Neural cell (in vitro differentiated cells): Measurements from ENCODE around the gene SPACA5. TPM values are rescaled to one million over a fixed set of nuclear protein-coding genes. Genes with fewer than 3 reads are reported as not detected.

Experiments used
- H2AFZ ChIP-seq: fragments of 200-600, 300-800 bp; sonication (generic), shearing (Covaris generic); 2 replicates; pipeline ENCODE4 v1.6.0; 2014; ENCODE audit warnings: low read depth, mild to moderate bottlenecking, antibody characterized with exemption, low read length, moderate library complexity
- H3F3A ChIP-seq: fragments of 200-600 bp; shearing (Covaris generic); 2 replicates; pipeline ENCODE4 v1.6.1; 2016; ENCODE audit warnings: mild to moderate bottlenecking, moderate library complexity, mixed read lengths, antibody characterized with exemption, low read length; ENCODE audit not compliant: insufficient read depth, poor library complexity, severe bottlenecking
- H3K27ac ChIP-seq: fragments of 200-600, 300-800 bp; sonication (generic), shearing (Covaris generic); 2 replicates; pipeline ENCODE4 v1.5.1; 2014; ENCODE audit warnings: mild to moderate bottlenecking, low read length, moderate library complexity
- H3K27me3 ChIP-seq: fragments of 300-800, 200-600 bp; sonication (generic), shearing (Covaris generic); 2 replicates; pipeline ENCODE4 v1.6.0; 2014; ENCODE audit warnings: mild to moderate bottlenecking, low read depth, low read length, moderate library complexity; ENCODE audit not compliant: insufficient read depth
- H3K36me3 ChIP-seq: fragments of 300-800, 200-600 bp; sonication (generic), shearing (Covaris generic); 2 replicates; pipeline ENCODE4 v1.5.1; 2014; ENCODE audit warnings: mild to moderate bottlenecking, antibody characterized with exemption, low read length, moderate library complexity; ENCODE audit not compliant: insufficient read depth
- H3K4me2 ChIP-seq: fragments of 300-800, 200-600 bp; sonication (generic), shearing (Covaris generic); 2 replicates; pipeline ENCODE4 v1.6.0; 2014; ENCODE audit warnings: mild to moderate bottlenecking, low read length
- H3K4me3 ChIP-seq: fragments of 300-800, 200-600 bp; sonication (generic), shearing (Covaris generic); 2 replicates; pipeline ENCODE4 v1.5.1; 2014; ENCODE audit warnings: mild to moderate bottlenecking, low read length, moderate library complexity
- H3K79me2 ChIP-seq: fragments of 200-600 bp; shearing (Covaris generic); replicated peaks from 2 replicates; pipeline ENCODE4 v1.6.0; 2014; ENCODE audit warnings: mild to moderate bottlenecking, low read length, moderate library complexity; ENCODE audit not compliant: insufficient read depth
- H3K9ac ChIP-seq: fragments of 300-800, 200-600 bp; sonication (generic), shearing (Covaris generic); 2 replicates; pipeline ENCODE4 v1.6.1; 2016; ENCODE audit warnings: mild to moderate bottlenecking, low read length, mixed read lengths
- H3K9me2 ChIP-seq: fragments of 200-600 bp; shearing (Covaris generic); 2 replicates; pipeline ENCODE4 v1.6.1; 2016; ENCODE audit warnings: mild to moderate bottlenecking, low read length, mixed read lengths; ENCODE audit not compliant: insufficient read depth
- H3K9me3 ChIP-seq: fragments of 200-600, 300-800 bp; sonication (generic), shearing (Covaris generic); 2 replicates; pipeline ENCODE4 v1.6.1; 2016; ENCODE audit warnings: mild to moderate bottlenecking, mixed run types, low read length, moderate library complexity, mixed read lengths
- H4K20me1 ChIP-seq: fragments of 200-600 bp; shearing (Covaris generic); 2 replicates; pipeline ENCODE4 v1.6.1; 2016; ENCODE audit warnings: mild to moderate bottlenecking, mixed run types; ENCODE audit not compliant: insufficient read depth
- CTCF ChIP-seq: fragments of 450-650 bp; IDR thresholded peaks from 2 replicates; pipeline ENCODE4 v1.5.1; 2014; ENCODE audit warnings: antibody characterized with exemption, mild to moderate bottlenecking, moderate library complexity; ENCODE audit not compliant: poor library complexity, severe bottlenecking
- EP300 ChIP-seq: fragments of 450-650 bp; conservative IDR thresholded peaks from 2 replicates; pipeline ENCODE4 v1.6.1; 2014; ENCODE audit warnings: antibody characterized with exemption, mild to moderate bottlenecking, moderate library complexity; ENCODE audit not compliant: poor library complexity, severe bottlenecking
- EZH2 ChIP-seq: fragments of 200-600, 300-800 bp; shearing (Covaris generic), sonication (generic); IDR thresholded peaks from 2 replicates; pipeline ENCODE4 v1.6.1; 2014; ENCODE audit warnings: antibody characterized with exemption, low read length, borderline replicate concordance, mild to moderate bottlenecking; ENCODE audit not compliant: insufficient read depth, poor library complexity, severe bottlenecking
- MXI1 ChIP-seq: fragments of 450-650 bp; conservative IDR thresholded peaks from 2 replicates; pipeline ENCODE4 v1.6.1; 2014; ENCODE audit warnings: antibody characterized with exemption, mild to moderate bottlenecking; ENCODE audit not compliant: poor library complexity, severe bottlenecking
- POLR2AphosphoS5 ChIP-seq: IDR thresholded peaks from 2 replicates; pipeline ENCODE4 v1.6.1; 2012
- RAD21 ChIP-seq: fragments of 450-650 bp; conservative IDR thresholded peaks from 2 replicates; pipeline ENCODE4 v1.6.1; 2014; ENCODE audit warnings: antibody characterized with exemption, mild to moderate bottlenecking, moderate library complexity
- REST ChIP-seq: IDR thresholded peaks from 2 replicates; pipeline ENCODE4 v1.6.1; 2012; ENCODE audit warnings: borderline replicate concordance
- SMC3 ChIP-seq: fragments of 450-650 bp; conservative IDR thresholded peaks from 2 replicates; pipeline ENCODE4 v1.6.1; 2014; ENCODE audit warnings: antibody characterized with exemption, mild to moderate bottlenecking, moderate library complexity; ENCODE audit not compliant: poor library complexity
- TAF1 ChIP-seq: IDR thresholded peaks from 2 replicates; pipeline ENCODE4 v1.6.1; 2012; ENCODE audit warnings: low read depth
- polyA plus RNA-seq: library from polyadenylated mRNA; depleted of rRNA; stranded (reverse); fragments of >200 nt; gene quantifications from 2 replicates; pipeline ENCODE4 v1.2.3, GENCODE V29; 2014

SPACA5 gene
- polyA plus RNA-seq, 1 donor from 2014 or later = not detected

DNA sequence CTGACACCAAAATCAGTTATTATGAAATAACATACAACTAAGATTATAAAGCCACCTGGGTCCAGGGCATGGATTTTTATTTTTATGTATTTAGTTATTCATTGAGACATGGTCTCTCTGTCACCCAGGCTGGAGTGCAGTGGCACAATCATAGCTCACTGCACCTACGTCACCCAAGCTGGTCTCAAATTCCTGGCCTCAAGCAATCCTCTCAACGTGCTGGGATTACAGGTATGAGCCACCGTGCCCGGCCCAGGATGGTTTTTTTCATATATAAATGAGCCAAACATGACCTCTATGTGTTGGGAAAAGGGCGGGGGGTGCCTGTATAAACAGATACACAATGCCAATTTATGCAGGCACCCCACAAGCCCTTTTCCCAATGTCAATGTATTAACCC is 40.1 kb downstream of the SPACA5 start:
- Histone ChIP-seq H3K4me2 (no peak overlapping the region), H4K20me1 (no peaks in the 10 kb centered on the region), H2AFZ (no peak overlapping the region), H3K36me3 (no peaks in the 10 kb centered on the region), H3K9me2 (no peaks in the 10 kb centered on the region), H3K9me3 (no peaks in the 10 kb centered on the region), H3K9ac (no peak overlapping the region), H3K27me3 (no peaks in the 10 kb centered on the region), H3K27ac (no peak overlapping the region), H3K4me3 (no peak overlapping the region), H3F3A (no peaks in the 10 kb centered on the region), H3K79me2 (no peaks in the 10 kb centered on the region)
- no peak for TF ChIP-seq EP300

- TF ChIP-seq MXI1 = no peak
- no peak for TF ChIP-seq SMC3
- no peak for TF ChIP-seq POLR2AphosphoS5
- TF ChIP-seq TAF1 = no peak
- TF ChIP-seq CTCF = no peak
- TF ChIP-seq RAD21 = no peak
- no peak for TF ChIP-seq EP300
- no peak for TF ChIP-seq REST
- TF ChIP-seq EZH2 = no peak
- Histone ChIP-seq H3K36me3 (no peaks in the 10 kb centered on the region), H3K9ac (no peak overlapping the region)
Measured at GRCh38 chrX:48058621-48059295, 52.0 kb downstream of the SPACA5 start.

DNA sequence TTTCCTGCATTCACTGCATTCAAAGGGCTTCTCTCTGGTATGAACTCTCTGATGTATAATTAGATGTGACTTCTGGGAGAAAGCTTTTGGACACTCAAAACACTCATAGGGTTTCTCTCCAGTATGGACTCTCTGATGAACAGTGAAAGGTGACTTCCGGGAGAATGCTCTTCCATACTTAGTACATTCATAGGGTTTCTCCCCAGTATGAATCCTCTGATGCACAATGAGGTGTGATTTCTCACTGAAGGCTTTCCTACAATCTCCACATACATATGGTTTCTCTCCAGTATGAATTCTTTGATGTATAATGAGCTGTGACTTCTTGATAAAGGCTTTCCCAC is 52.5 kb downstream of the SPACA5 start:
- no peaks in the 10 kb centered on the region for H3K36me3 ChIP-seq
- no peaks in the 10 kb centered on the region for H3K9me3 ChIP-seq
- H3K4me3 ChIP-seq = no peak overlapping the region
- no peaks in the 10 kb centered on the region for H3K27me3 ChIP-seq
- H3F3A ChIP-seq = no peaks in the 10 kb centered on the region
- no peak overlapping the region for H3K4me2 ChIP-seq
- H4K20me1 ChIP-seq = no peaks in the 10 kb centered on the region
- H3K27ac ChIP-seq = no peak overlapping the region
- no peak for TF ChIP-seq POLR2AphosphoS5
- TF ChIP-seq SMC3 = no peak
- TF ChIP-seq RAD21 = no peak
- no peak for TF ChIP-seq REST
- no peak for TF ChIP-seq CTCF
- no peaks in the 10 kb centered on the region for H3K9me2 ChIP-seq
- no peak overlapping the region for H3K9ac ChIP-seq
- H2AFZ ChIP-seq = no peak overlapping the region
- no peaks in the 10 kb centered on the region for H3K79me2 ChIP-seq

More at GRCh38 chrX:48058621-48059295, 52.0 kb downstream of the SPACA5 start:
- Histone ChIP-seq H3K79me2 (no peaks in the 10 kb centered on the region), H2AFZ (no peak overlapping the region), H3K4me2 (no peak overlapping the region), H4K20me1 (no peaks in the 10 kb centered on the region), H3K27me3 (no peaks in the 10 kb centered on the region), H3K9me3 (no peaks in the 10 kb centered on the region), H3F3A (no peaks in the 10 kb centered on the region), H3K9me2 (no peaks in the 10 kb centered on the region), H3K4me3 (no peak overlapping the region), H3K27ac (no peak overlapping the region)
